CD4-positive, alpha-beta memory T cell (primary cell): ENCODE data around the gene ERG28. TPM values are rescaled to one million over a fixed set of nuclear protein-coding genes. Genes with fewer than 3 reads are reported as not detected.

Source experiments
- CTCF ChIA-PET: fragments of 350-600 bp; sonication (Branson Sonifier 250); formaldehyde crosslinking; loops from one replicate; lab custom pipeline; 2021; ENCODE audit warnings: inconsistent platforms; ENCODE audit not compliant: partially characterized antibody; lab: Charles Lee
- POLR2A ChIA-PET: fragments of 350-600 bp; sonication (Branson Sonifier 250); formaldehyde crosslinking; loops from one replicate; lab custom pipeline; 2021; ENCODE audit not compliant: partially characterized antibody; lab: Charles Lee
- DNase-seq, 5 donors: peaks; one replicate each; pipeline versions ENCODE4 v3.0.0 to v3.0.0-alpha.2; 2020 to 2022; ENCODE audit warnings: mixed read lengths in 1 of 5
- H3K27ac ChIP-seq: one replicate; pipeline ENCODE4 v1.7.0; 2013; ENCODE audit warnings: low read depth, low read length
- H3K27me3 ChIP-seq: 2 replicates; pipeline ENCODE4 v1.7.0; 2013; ENCODE audit warnings: mild to moderate bottlenecking, low read length, moderate library complexity; ENCODE audit not compliant: insufficient read depth
- H3K36me3 ChIP-seq: 2 replicates; pipeline ENCODE4 v1.7.0; 2013; ENCODE audit warnings: mild to moderate bottlenecking, low read length, moderate library complexity; ENCODE audit not compliant: insufficient read depth
- H3K4me1 ChIP-seq: 2 replicates; pipeline ENCODE4 v1.7.0; 2013; ENCODE audit warnings: mild to moderate bottlenecking, low read length, moderate library complexity; ENCODE audit not compliant: insufficient read depth
- H3K4me3 ChIP-seq, 2 donors: one replicate each; pipeline ENCODE4 v1.7.0; 2013; ENCODE audit warnings: low read length in 2 of 2, mild to moderate bottlenecking in 1 of 2
- H3K9me3 ChIP-seq, 2 donors: one replicate each; pipeline ENCODE4 v1.7.0; 2013; ENCODE audit warnings: low read length in 2 of 2, control low read depth in 1 of 2; ENCODE audit not compliant: control insufficient read depth in 1 of 2
- H3K27ac Mint-ChIP-seq, 7 donors: one replicate each; pipeline ENCODE4 v1.8.0; 2020 to 2021; ENCODE audit warnings: mixed read lengths in 7 of 7, mild to moderate bottlenecking in 6 of 7, inconsistent platforms in 3 of 7, moderate library complexity in 3 of 7
- H3K27me3 Mint-ChIP-seq, 2 donors: one replicate each; pipeline ENCODE4 v1.8.0; 2020 to 2021; ENCODE audit warnings: mixed read lengths in 2 of 2
- H3K36me3 Mint-ChIP-seq, 2 donors: one replicate each; pipeline ENCODE4 v1.8.0; 2020 to 2021; ENCODE audit warnings: mixed read lengths in 2 of 2, inconsistent platforms in 1 of 2, mild to moderate bottlenecking in 1 of 2
- H3K4me1 Mint-ChIP-seq, 4 donors: one replicate each; pipeline ENCODE4 v1.8.0; 2020 to 2021; ENCODE audit warnings: mixed read lengths in 4 of 4, mild to moderate bottlenecking in 1 of 4
- H3K4me3 Mint-ChIP-seq, 8 donors: one replicate each; pipeline ENCODE4 v1.8.0; 2020 to 2021; ENCODE audit warnings: mixed read lengths in 8 of 8, mild to moderate bottlenecking in 7 of 8, moderate library complexity in 6 of 8, inconsistent platforms in 3 of 8
- H3K9me3 Mint-ChIP-seq, 8 donors: one replicate each; pipeline ENCODE4 v1.8.0; 2020 to 2021; ENCODE audit warnings: mixed read lengths in 8 of 8, mild to moderate bottlenecking in 5 of 8, inconsistent platforms in 3 of 8, moderate library complexity in 1 of 8
- intact Hi-C: fragments of 100-400 bp; cut with micrococcal nuclease; formaldehyde crosslinking; loops from one replicate; pipeline ENCODE4 v1.15.1; 2023
- polyA plus RNA-seq, 2 donors: library from polyadenylated mRNA; unstranded; fragments of 300-500 nt; fragmentation: Illumina TruSeq; gene quantifications; one replicate each; pipeline ENCODE4 v1.2.3, GENCODE V29; 2021
- total RNA-seq, 2 experiments: library from RNA; stranded (reverse); gene quantifications; one replicate each; pipeline ENCODE4 v1.2.3, GENCODE V29; 2021

Gene ERG28
- total and polyA plus RNA-seq, 4 experiments from 2014 or later: 12.9 to 43.2 (median 22.2) TPM

- no peaks in the 10 kb centered on the region for H3K27me3 Mint-ChIP-seq
- H3K4me1 Mint-ChIP-seq: peaks cover 12 to 44% (median 28%) of the 10 kb centered on the region in 4 donors
- peaks cover 2 to 29% of the 10 kb centered on the region in 2 donors for H3K36me3 Mint-ChIP-seq
- peak overlapping the region; percentile 92 to 95 for H3K4me3 ChIP-seq
- peak overlapping the region; percentile 88 for H3K27ac ChIP-seq
- CTCF ChIA-PET: interaction anchor here (1.8 to 14.1 kb wide), 2 partner anchors 10 to 86 kb away, joined by 10 to 388 read pairs; partner anchors contain the start of gene FLVCR2
- peak overlapping the region; percentile 96 to 99 (median 98) for H3K27ac Mint-ChIP-seq
- no peaks in the 10 kb centered on the region for H3K27me3 ChIP-seq
- H3K9me3 Mint-ChIP-seq: no peaks in the 10 kb centered on the region
- intact Hi-C loops: loop anchor here (1.0 to 10.0 kb wide), 9 partner anchors 139 to 1359 kb away; partner anchors contain the start of genes ABCD4, BATF, GPATCH2L and IFT43
- POLR2A ChIA-PET: interaction anchor here (0.6 to 2.8 kb wide), 9 partner anchors 83 to 1043 kb away, joined by 3 to 14 read pairs (median 5); partner anchors contain the start of genes BATF, FLVCR2 and TGFB3
- peaks cover 9% of the 10 kb centered on the region for H3K36me3 ChIP-seq
- DNase-seq: no peak
- no peaks in the 10 kb centered on the region for H3K9me3 ChIP-seq
- H3K4me3 Mint-ChIP-seq: peak overlapping the region; percentile 93 to 99 (median 96)
- H3K4me1 ChIP-seq: peaks cover 20% of the 10 kb centered on the region
Observed at GRCh38 chr14:75661499-75661814, 781 bp upstream of the ERG28 start.

- ChIA-PET CTCF (interaction anchor here (0.8 to 14.1 kb wide), 4 partner anchors 9 to 99 kb away, joined by 3 to 388 read pairs (median 7); partner anchors contain the start of gene FLVCR2), POLR2A (interaction anchor here (0.8 to 2.8 kb wide), 9 partner anchors 82 to 534 kb away, joined by 3 to 14 read pairs (median 7); partner anchors contain the start of genes BATF, FLVCR2, NEK9 and TGFB3)
- peak overlapping the region; percentile 93 to 99 (median 96) for H3K4me3 Mint-ChIP-seq
- DNase-seq: peak in 1 of 5 donors; percentile 1
- H3K4me1 Mint-ChIP-seq: peaks cover 12 to 44% (median 28%) of the 10 kb centered on the region in 4 donors
- Histone ChIP-seq H3K27ac (peak overlapping the region; percentile 88), H3K9me3 (no peaks in the 10 kb centered on the region), H3K27me3 (no peaks in the 10 kb centered on the region), H3K36me3 (peaks cover 16% of the 10 kb centered on the region), H3K4me1 (peaks cover 20% of the 10 kb centered on the region), H3K4me3 (peak overlapping the region; percentile 57 to 95)
- peaks cover 0 to 37% of the 10 kb centered on the region in 2 donors for H3K36me3 Mint-ChIP-seq
- no peaks in the 10 kb centered on the region for H3K27me3 Mint-ChIP-seq
- H3K27ac Mint-ChIP-seq: peak overlapping the region; percentile 96 to 99 (median 98)
- no peaks in the 10 kb centered on the region for H3K9me3 Mint-ChIP-seq
- intact Hi-C loops: loop anchor here (2.0 to 10.0 kb wide), 7 partner anchors 145 to 1357 kb away; partner anchors contain the start of genes ABCD4, GPATCH2L, IFT43 and ISCA2
Observed at GRCh38 chr14:75660238-75660629, 442 bp downstream of the ERG28 start.

- H3K9me3 Mint-ChIP-seq: no peaks in the 10 kb centered on the region
- H3K36me3 Mint-ChIP-seq: peaks cover 2 to 50% of the 10 kb centered on the region in 2 donors
- Histone ChIP-seq H3K27ac (no peak overlapping the region), H3K36me3 (peaks cover 17% of the 10 kb centered on the region), H3K4me1 (peaks cover 22% of the 10 kb centered on the region), H3K27me3 (no peaks in the 10 kb centered on the region), H3K9me3 (no peaks in the 10 kb centered on the region), H3K4me3 (no peak overlapping the region)
- POLR2A ChIA-PET: interaction anchor here (2.8 kb wide), 1 partner anchor 93 kb away, joined by 8 read pairs; no protein-coding TSS in a partner anchor
- intact Hi-C loops: no loop called here
- peak overlapping the region in 4 of 7 donors; percentile 22 to 76 (median 33) for H3K27ac Mint-ChIP-seq
- peaks cover 13 to 49% (median 28%) of the 10 kb centered on the region in 4 donors for H3K4me1 Mint-ChIP-seq
- H3K4me3 Mint-ChIP-seq: no peak overlapping the region
- no peak for DNase-seq
- CTCF ChIA-PET: interaction anchor here (2.0 to 14.1 kb wide), 2 partner anchors 9 to 84 kb away, joined by 5 to 388 read pairs; partner anchors contain the start of gene FLVCR2
- no peaks in the 10 kb centered on the region for H3K27me3 Mint-ChIP-seq
Observed at GRCh38 chr14:75658957-75659356, 1.7 kb downstream of the ERG28 start.

GRCh38 chr14:75657331-75657730, 3.3 kb downstream of the ERG28 start:
- Mint-ChIP-seq H3K27me3 (no peaks in the 10 kb centered on the region), H3K36me3 (peaks cover 6 to 56% of the 10 kb centered on the region in 2 donors), H3K27ac (peak overlapping the region in 6 of 7 donors; percentile 22 to 78 (median 61)), H3K4me3 (peak overlapping the region in 1 of 8 donors; percentile 17), H3K9me3 (no peaks in the 10 kb centered on the region), H3K4me1 (peaks cover 12 to 42% (median 26%) of the 10 kb centered on the region in 4 donors)
- no peaks in the 10 kb centered on the region for H3K27me3 ChIP-seq
- intact Hi-C loops: no loop called here
- DNase-seq: no peak
- peaks cover 24% of the 10 kb centered on the region for H3K4me1 ChIP-seq
- CTCF ChIA-PET: interaction anchor here (0.7 to 14.1 kb wide), 10 partner anchors 8 to 349 kb away, joined by 3 to 388 read pairs (median 4); partner anchors contain the start of genes FLVCR2 and TGFB3
- no peak overlapping the region for H3K4me3 ChIP-seq
- no peak overlapping the region for H3K27ac ChIP-seq
- H3K36me3 ChIP-seq: peaks cover 26% of the 10 kb centered on the region
- POLR2A ChIA-PET: interaction anchor here (1.0 kb wide), 1 partner anchor 137 kb away, joined by 3 read pairs; no protein-coding TSS in a partner anchor
- no peaks in the 10 kb centered on the region for H3K9me3 ChIP-seq

- Mint-ChIP-seq H3K27me3 (no peaks in the 10 kb centered on the region), H3K9me3 (no peaks in the 10 kb centered on the region), H3K4me3 (no peak overlapping the region), H3K27ac (peak overlapping the region in 1 of 7 donors; percentile 55), H3K4me1 (peaks cover 4 to 23% (median 14%) of the 10 kb centered on the region in 4 donors), H3K36me3 (peaks cover 21 to 62% of the 10 kb centered on the region in 2 donors)
- DNase-seq: no peak
- H3K27me3 ChIP-seq: no peaks in the 10 kb centered on the region
- POLR2A ChIA-PET: interaction anchor here (1.6 to 4.6 kb wide), 2 partner anchors 77 to 134 kb away, joined by 6 to 30 read pairs; partner anchors contain the start of gene FLVCR2
- H3K36me3 ChIP-seq: peaks cover 46% of the 10 kb centered on the region
- H3K4me1 ChIP-seq: peaks cover 17% of the 10 kb centered on the region
- intact Hi-C loops: no loop called here
- H3K9me3 ChIP-seq: no peaks in the 10 kb centered on the region
- CTCF ChIA-PET: interaction anchor here (0.7 to 14.1 kb wide), 24 partner anchors 8 to 346 kb away, joined by 3 to 388 read pairs (median 6); partner anchors contain the start of gene FLVCR2
- no peak overlapping the region for H3K4me3 ChIP-seq
- no peak overlapping the region for H3K27ac ChIP-seq
Observed at GRCh38 chr14:75655235-75655634, 5.4 kb downstream of the ERG28 start.

GRCh38 chr14:75654127-75654732, 6.4 kb downstream of the ERG28 start:
- H3K27ac Mint-ChIP-seq: peak overlapping the region in 4 of 7 donors; percentile 5 to 53 (median 36)
- H3K9me3 Mint-ChIP-seq: no peaks in the 10 kb centered on the region

More at GRCh38 chr14:75654127-75654732, 6.4 kb downstream of the ERG28 start:
- Histone ChIP-seq H3K9me3 (no peaks in the 10 kb centered on the region), H3K36me3 (peaks cover 56% of the 10 kb centered on the region), H3K4me3 (no peak overlapping the region), H3K4me1 (peaks cover 7% of the 10 kb centered on the region), H3K27ac (no peak overlapping the region), H3K27me3 (no peaks in the 10 kb centered on the region)
- intact Hi-C loops: loop anchor here (1.0 kb wide), 3 partner anchors 77 to 347 kb away; no protein-coding TSS in a partner anchor
- POLR2A ChIA-PET: interaction anchor here (0.7 to 4.6 kb wide), 3 partner anchors 76 to 375 kb away, joined by 5 to 30 read pairs (median 6); partner anchors contain the start of genes FLVCR2 and FOS
- no peaks in the 10 kb centered on the region for H3K27me3 Mint-ChIP-seq
- no peak overlapping the region for H3K4me3 Mint-ChIP-seq
- CTCF ChIA-PET: interaction anchor here (0.7 to 14.1 kb wide), 29 partner anchors 8 to 1437 kb away, joined by 3 to 388 read pairs (median 5); partner anchors contain the start of genes FLVCR2 and IFT43
- H3K36me3 Mint-ChIP-seq: peaks cover 31 to 72% of the 10 kb centered on the region in 2 donors
- DNase-seq: peak; percentile 71 to 79 (median 74)
- peaks cover 4 to 16% (median 9%) of the 10 kb centered on the region in 4 donors for H3K4me1 Mint-ChIP-seq
